Vagina (tissue), 2 donors: ENCODE data around the gene CPAMD8. TPM values are rescaled to one million over a fixed set of nuclear protein-coding genes. Genes with fewer than 3 reads are reported as not detected.

ENCODE experiments used
- DNase-seq, 2 donors: peaks; one replicate each; pipeline ENCODE4 v3.0.0-alpha.2; 2017; ENCODE audit errors: extremely low spot score in 2 of 2
- H3K27ac ChIP-seq: fragments of 200-600 bp; sonication (generic); one replicate; pipeline ENCODE4 v1.5.1; 2019
- H3K27me3 ChIP-seq: fragments of 200-600 bp; sonication (generic); one replicate; pipeline ENCODE4 v1.5.1; 2019
- H3K36me3 ChIP-seq, 2 donors: fragments of 200-600 bp; sonication (generic); one replicate each; pipeline ENCODE4 v1.5.1; 2017 to 2019
- H3K4me1 ChIP-seq: fragments of 200-600 bp; sonication (generic); one replicate; pipeline ENCODE4 v1.5.1; 2019
- H3K4me3 ChIP-seq, 2 donors: fragments of 200-600 bp; sonication (generic); 1 replicate in 1 of 2; 2 replicates in 1 of 2; pipeline ENCODE4 v1.5.1; 2016 to 2019
- H3K9me3 ChIP-seq: fragments of 200-600 bp; sonication (generic); one replicate; pipeline ENCODE4 v1.5.1; 2019
- POLR2A ChIP-seq, 2 donors: fragments of 450-650 bp; IDR thresholded peaks; one replicate each; pipeline ENCODE4 v1.6.1; 2017; ENCODE audit warnings: antibody characterized with exemption in 2 of 2, mild to moderate bottlenecking in 2 of 2, moderate library complexity in 2 of 2
- POLR2AphosphoS5 ChIP-seq, 2 donors: sonication (generic); formaldehyde crosslinking; IDR thresholded peaks; one replicate each; pipeline ENCODE4 v1.9.0; 2017; ENCODE audit warnings: antibody characterized with exemption in 2 of 2, mild to moderate bottlenecking in 2 of 2, low read depth in 1 of 2; ENCODE audit not compliant: insufficient read depth in 1 of 2
- intact Hi-C: fragments of 100-400 bp; cut with DNase I; formaldehyde crosslinking; loops from one replicate; pipeline ENCODE4 v1.15.1; 2023
- total RNA-seq: library from RNA; depleted of rRNA; stranded (reverse); fragments of >200 nt; gene quantifications from one replicate; pipeline ENCODE4 v1.2.3, GENCODE V29; 2016
- TF ChIP-seq, protein P1 (sequence below), 3 experiments: fragments of 450-650 bp in 2 of 3; fragments of 200-600 bp in 1 of 3; sonication (generic) in 1 of 3; IDR thresholded peaks; one replicate each; pipeline ENCODE4 v1.5.1; 2017 to 2019; ENCODE audit warnings: antibody characterized with exemption in 3 of 3, mild to moderate bottlenecking in 2 of 3, moderate library complexity in 2 of 3

CPAMD8 gene
- total RNA-seq, 1 donor from 2014 or later, result 16.0 TPM

DNA sequence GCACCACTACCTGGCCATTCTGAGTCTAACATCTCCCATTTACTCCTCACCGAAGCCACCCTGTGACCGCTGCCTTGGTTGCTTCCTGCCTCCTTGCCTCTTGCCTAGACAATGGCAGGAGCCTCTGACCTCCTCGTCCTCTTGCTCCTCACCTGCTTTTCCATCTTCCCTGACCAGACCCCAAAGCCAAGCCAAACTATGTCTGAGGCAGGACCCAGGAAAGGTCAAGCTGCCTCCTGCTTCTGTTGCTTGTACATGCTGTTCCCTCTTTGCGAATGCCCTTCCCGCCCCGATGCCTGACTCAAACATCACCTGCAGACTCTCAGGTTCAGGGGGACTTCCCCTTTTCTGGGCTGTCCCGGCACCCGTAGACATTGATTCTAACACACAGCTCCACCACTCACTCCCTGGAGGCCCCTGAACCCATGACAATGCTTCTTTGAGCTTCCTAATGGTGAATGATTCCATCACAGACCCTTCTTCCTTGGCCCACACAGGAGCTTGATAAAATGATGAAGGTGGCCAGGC lies 77.0 kb downstream of the CPAMD8 start:
- Histone ChIP-seq H3K27me3 (no peaks in the 10 kb centered on the region), H3K4me3 (no peak overlapping the region), H3K4me1 (no peaks in the 10 kb centered on the region), H3K27ac (no peak overlapping the region), H3K9me3 (no peaks in the 10 kb centered on the region), H3K36me3 (no peaks in the 10 kb centered on the region)
- DNase-seq, result no peak
- intact Hi-C loops, result no loop called here
- TF ChIP-seq, protein P1, sequence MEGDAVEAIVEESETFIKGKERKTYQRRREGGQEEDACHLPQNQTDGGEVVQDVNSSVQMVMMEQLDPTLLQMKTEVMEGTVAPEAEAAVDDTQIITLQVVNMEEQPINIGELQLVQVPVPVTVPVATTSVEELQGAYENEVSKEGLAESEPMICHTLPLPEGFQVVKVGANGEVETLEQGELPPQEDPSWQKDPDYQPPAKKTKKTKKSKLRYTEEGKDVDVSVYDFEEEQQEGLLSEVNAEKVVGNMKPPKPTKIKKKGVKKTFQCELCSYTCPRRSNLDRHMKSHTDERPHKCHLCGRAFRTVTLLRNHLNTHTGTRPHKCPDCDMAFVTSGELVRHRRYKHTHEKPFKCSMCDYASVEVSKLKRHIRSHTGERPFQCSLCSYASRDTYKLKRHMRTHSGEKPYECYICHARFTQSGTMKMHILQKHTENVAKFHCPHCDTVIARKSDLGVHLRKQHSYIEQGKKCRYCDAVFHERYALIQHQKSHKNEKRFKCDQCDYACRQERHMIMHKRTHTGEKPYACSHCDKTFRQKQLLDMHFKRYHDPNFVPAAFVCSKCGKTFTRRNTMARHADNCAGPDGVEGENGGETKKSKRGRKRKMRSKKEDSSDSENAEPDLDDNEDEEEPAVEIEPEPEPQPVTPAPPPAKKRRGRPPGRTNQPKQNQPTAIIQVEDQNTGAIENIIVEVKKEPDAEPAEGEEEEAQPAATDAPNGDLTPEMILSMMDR (IDR thresholded peaks at IDR 0.05), result no peak

DNA sequence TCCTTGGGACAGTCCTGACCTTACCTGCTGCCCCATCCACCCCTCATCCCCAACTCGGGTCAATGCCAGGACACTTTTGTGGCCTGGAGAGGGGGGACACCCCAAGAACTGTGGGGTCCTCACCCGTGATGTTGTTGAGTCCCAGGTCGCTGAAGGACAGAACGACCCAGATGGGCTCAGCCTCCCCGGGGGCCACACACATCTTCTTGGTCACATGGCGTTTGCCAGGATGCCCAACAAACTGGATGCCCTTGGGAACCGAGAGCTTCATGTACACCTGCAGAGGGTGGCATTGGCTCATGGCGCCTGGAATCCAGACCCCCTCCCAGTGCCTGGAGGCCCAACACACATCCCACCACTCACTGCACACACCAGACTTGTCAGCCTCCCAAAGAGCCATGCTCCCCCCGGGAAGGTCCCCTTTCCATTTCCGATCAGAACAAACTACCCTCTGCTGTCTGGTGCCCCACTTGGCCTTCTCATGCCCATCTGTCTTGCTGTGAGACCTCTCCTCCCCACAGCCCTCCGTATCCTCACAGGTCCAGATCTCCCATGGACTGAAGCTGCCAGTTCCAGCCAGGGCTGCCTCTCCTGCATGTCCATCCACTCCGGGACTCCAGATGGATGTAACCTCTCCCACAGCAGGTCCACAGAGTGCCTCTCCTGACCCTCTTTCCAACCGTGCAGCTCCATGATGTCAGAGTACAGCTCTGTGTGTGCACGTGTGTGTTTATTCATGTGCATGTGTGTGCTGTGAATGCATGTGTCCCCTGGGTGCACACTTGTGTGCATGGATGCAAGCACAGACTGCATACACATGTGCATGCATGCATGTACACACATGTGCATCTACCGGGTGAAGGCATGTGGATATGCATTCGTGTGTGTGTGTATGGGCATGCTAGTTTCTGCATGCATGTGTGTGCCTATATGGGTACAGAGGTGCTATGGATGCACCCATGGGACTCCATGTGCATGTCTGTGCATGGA lies 79.4 kb downstream of the CPAMD8 start:
- intact Hi-C loops, result no loop called here

DNA sequence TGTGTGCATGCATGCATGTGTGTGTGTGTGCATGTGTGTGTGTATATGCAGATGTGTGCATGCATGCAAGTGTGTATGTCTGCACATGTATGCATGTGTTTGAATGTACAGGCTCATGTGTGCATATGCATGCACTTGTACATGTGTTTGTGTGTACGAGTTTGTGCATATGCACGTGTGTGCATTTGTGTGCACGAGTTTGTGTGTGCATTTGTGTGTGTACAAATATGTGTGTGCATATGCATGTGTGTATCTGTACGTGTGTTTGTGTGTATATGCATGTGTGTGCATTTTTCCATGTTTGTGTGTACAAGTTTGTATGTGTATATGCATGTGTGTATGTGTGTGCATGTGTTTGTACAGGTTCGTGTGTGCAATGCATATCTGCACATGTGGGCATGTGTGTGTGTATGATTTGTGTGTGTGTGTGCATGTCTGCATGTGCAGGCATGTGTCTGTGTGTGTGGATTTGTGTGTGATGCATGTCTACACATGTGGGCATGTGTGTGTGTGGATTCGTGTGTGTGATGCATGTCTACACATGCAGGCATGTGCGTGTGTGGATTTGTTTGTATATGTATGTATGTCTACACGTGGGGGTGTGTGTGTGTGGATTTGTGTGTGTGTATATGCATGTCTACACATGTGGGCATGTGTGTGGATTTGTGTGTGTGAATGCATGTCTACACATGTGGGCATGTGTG lies 80.7 kb downstream of the CPAMD8 start:
- H3K27me3 ChIP-seq, result no peaks in the 10 kb centered on the region
- DNase-seq, result no peak
- H3K4me1 ChIP-seq, result no peaks in the 10 kb centered on the region
- TF ChIP-seq, protein P1 (IDR thresholded peaks at IDR 0.05), result no peak
- H3K36me3 ChIP-seq, result no peaks in the 10 kb centered on the region
- no peak overlapping the region for H3K4me3 ChIP-seq
- no peak overlapping the region for H3K27ac ChIP-seq
- no peaks in the 10 kb centered on the region for H3K9me3 ChIP-seq
- intact Hi-C loops, result no loop called here

More for the DNA sequence above, 79.4 kb downstream of the CPAMD8 start:
- no peak for TF ChIP-seq POLR2AphosphoS5 (IDR thresholded peaks at IDR 0.05; ENCODE audit: insufficient read depth in 1 of 2, low read depth in 1 of 2)
- TF ChIP-seq, protein P1 (IDR thresholded peaks at IDR 0.05), result no peak
- Histone ChIP-seq H3K4me1 (no peaks in the 10 kb centered on the region), H3K9me3 (no peaks in the 10 kb centered on the region), H3K36me3 (no peaks in the 10 kb centered on the region), H3K4me3 (no peak overlapping the region), H3K27ac (no peak overlapping the region), H3K27me3 (no peaks in the 10 kb centered on the region)
- DNase-seq, result no peak

DNA sequence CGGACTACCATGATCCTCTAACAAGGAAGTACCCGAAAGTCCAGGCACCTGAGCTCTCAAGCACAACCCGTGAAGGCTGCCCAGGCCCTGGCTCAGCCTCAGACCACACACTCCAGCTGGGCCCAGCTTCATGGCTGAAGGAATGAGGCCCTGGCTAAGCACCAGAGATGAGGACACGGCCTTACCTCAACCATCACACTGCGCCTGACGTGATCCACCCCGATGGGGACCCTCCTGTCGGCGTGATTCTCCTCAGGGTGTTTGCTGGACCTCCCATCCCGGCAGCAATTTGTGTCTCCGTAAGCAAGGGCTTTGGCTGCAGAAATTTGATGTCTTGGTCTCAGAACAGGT lies 81.3 kb downstream of the CPAMD8 start:
- DNase-seq, result no peak
- TF ChIP-seq, protein P1 (IDR thresholded peaks at IDR 0.05), result no peak
- TF ChIP-seq POLR2AphosphoS5 (IDR thresholded peaks at IDR 0.05; ENCODE audit: insufficient read depth in 1 of 2, low read depth in 1 of 2) (no peak), POLR2A (IDR thresholded peaks at IDR 0.05) (no peak)
- Histone ChIP-seq H3K36me3 (no peaks in the 10 kb centered on the region), H3K4me1 (no peaks in the 10 kb centered on the region), H3K9me3 (no peaks in the 10 kb centered on the region), H3K27ac (no peak overlapping the region), H3K4me3 (no peak overlapping the region), H3K27me3 (no peaks in the 10 kb centered on the region)
- intact Hi-C loops, result no loop called here
